T-helper 1 cell treated with Interleukin-12 subunit alpha and Interleukin-12 subunit beta and Interleukin-4 antibody, amounts not matched to agents 30 μg/mL and 1 μg/mL, for 36 hours (primary cell): Measurements from ENCODE around the gene HSP90AB1.
A peak's percentile ranks its signal among the peaks of the same experiment; 100 is the strongest.

Experiments
- H3K27ac Mint-ChIP-seq: one replicate; pipeline ENCODE4 v1.8.0; 2021; ENCODE audit warnings: mild to moderate bottlenecking, mixed read lengths
- H3K27me3 Mint-ChIP-seq: one replicate; pipeline ENCODE4 v1.8.0; 2021; ENCODE audit warnings: low read depth, mixed read lengths
- H3K36me3 Mint-ChIP-seq: one replicate; pipeline ENCODE4 v1.8.0; 2021; ENCODE audit warnings: low read depth, mixed read lengths
- H3K4me1 Mint-ChIP-seq: one replicate; pipeline ENCODE4 v1.8.0; 2021; ENCODE audit warnings: low read depth, mixed read lengths
- H3K4me3 Mint-ChIP-seq: one replicate; pipeline ENCODE4 v1.8.0; 2021; ENCODE audit warnings: mild to moderate bottlenecking, moderate library complexity, mixed read lengths
- H3K9me3 Mint-ChIP-seq: one replicate; pipeline ENCODE4 v1.8.0; 2021; ENCODE audit warnings: mixed read lengths

Gene HSP90AB1

DNA sequence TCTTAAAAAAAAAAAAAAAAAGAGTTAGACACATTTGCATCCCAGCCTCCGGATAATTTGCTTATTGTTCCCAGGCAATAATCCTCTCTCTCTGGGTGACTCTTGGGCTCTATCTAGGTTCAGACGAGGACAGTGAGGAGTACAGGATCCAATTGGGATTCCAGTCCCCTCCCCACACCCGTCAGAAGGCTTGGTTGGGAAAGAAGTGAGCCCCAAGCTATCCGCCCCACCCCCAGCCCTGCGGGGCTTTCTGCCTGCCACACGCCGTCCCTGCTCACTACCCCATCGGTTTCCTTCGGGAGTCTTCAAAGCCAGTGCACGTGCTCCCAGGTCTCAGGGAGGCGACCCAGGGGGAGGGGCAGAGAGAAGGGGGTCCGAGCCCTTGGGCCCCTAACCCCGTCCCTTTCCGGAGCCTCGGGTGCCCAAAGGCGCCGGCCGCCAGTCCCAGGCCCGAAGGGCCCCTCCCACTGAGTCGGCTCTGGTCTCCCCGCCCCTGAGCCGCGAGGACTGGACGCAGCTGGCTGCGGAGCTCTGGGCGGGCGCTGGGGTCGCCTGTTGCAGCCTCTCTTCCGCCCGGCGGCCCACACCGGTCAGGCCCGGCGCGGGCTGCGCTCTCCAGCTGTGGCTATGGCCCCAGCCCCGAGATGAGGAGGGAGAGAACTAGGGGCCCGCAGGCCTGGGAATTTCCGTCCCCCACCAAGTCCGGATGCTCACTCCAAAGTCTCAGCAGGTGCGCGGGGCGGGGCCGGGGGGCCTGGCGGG is 27.7 kb upstream of the HSP90AB1 start:
- Mint-ChIP-seq H3K4me1 (peaks cover 20% of the 10 kb centered on the region), H3K4me3 (peak overlapping the region; percentile 50), H3K9me3 (no peaks in the 10 kb centered on the region), H3K27ac (no peak overlapping the region), H3K36me3 (no peaks in the 10 kb centered on the region), H3K27me3 (peaks cover 14% of the 10 kb centered on the region)

DNA sequence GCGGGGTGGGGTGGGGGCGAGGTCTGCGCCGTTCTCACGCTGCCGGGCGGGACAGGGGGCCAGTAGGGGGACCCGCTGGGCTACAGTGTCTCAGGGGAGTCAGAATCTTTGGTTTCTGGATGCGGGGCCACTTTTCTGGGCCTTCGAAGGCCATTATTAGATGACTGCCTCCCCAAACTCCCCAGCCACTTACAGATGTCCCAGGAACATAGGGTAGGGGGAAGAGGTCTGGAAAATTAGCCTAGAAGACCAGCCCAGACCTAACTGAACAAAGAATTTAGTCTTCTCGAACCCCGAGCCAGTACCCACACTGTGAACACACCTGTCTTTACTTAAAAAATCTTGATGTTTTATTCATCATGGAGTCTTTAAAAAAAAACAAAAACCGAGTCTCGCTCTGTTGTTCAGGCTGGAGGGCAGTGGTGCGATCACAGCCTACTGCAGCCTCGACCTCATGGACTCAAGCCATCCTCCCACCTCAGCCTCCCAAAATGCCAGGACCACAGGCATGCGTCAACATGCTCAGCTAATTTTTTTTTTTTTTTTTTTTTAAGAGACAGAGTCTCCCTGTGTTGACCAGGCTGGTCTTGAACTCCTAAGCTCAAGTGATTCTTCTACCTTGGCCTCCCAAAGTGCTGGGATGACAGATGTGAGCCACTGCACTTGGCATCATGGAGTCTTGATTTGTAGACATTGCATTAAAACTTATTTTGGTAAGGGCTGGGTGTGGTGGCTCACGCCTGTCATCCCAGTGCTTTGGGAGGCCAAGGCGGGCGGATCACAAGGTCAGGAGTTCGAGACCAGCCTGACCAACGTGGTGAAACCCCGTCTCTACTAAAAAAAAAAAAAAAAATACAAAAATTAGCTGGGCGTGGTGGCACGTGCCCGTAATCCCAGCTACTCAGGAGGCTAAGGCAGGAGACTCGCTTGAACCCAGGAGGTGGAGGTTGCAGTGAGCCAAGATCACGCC is 26.8 kb upstream of the HSP90AB1 start:
- Mint-ChIP-seq H3K4me1 (peaks cover 27% of the 10 kb centered on the region), H3K27me3 (peaks cover 13% of the 10 kb centered on the region), H3K9me3 (no peaks in the 10 kb centered on the region), H3K27ac (no peak overlapping the region), H3K4me3 (peak overlapping the region; percentile 50), H3K36me3 (no peaks in the 10 kb centered on the region)

GRCh38 chr6:44220913-44221290 is 26.0 kb upstream of the HSP90AB1 start:
- Mint-ChIP-seq H3K9me3 (no peaks in the 10 kb centered on the region), H3K4me1 (peaks cover 27% of the 10 kb centered on the region), H3K27me3 (peaks cover 13% of the 10 kb centered on the region), H3K27ac (peak overlapping the region; percentile 72), H3K36me3 (no peaks in the 10 kb centered on the region), H3K4me3 (peak overlapping the region; percentile 45)

DNA sequence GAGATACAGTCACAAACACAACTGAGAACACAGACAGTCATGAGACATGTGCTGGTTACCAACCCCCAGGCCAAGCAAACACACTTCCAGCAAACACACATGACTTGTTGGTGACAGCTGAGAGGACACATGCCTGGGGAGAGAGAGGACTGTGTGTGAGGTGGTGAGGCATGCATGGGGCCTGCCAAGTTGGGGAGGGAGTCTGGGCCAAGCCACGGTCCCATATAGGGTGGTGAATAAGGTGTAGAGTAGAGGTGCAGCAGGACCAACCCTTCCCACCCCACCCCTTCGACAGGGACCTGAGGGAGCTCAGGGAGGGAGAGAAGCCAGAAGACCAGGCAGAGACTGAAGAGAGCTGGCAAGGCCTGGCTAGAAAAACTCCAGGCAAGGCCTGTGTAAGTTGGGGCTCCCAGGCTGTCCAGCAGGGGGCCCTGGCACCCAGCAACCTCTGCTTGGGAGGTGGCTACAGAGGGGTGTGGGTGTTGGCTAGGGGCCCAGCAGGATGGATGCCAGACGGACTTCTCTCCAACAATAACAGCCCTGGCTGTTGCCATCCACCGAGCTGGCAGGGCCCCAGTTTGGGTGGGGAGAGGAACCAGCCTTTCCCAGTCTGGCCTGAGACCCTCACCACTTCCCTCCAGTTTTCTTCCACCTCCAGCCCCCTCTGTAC is 25.5 kb upstream of the HSP90AB1 start:
- Mint-ChIP-seq H3K9me3 (no peaks in the 10 kb centered on the region), H3K4me1 (peaks cover 27% of the 10 kb centered on the region), H3K27ac (peak overlapping the region; percentile 72), H3K27me3 (peaks cover 13% of the 10 kb centered on the region), H3K36me3 (no peaks in the 10 kb centered on the region), H3K4me3 (peak overlapping the region; percentile 45)

DNA sequence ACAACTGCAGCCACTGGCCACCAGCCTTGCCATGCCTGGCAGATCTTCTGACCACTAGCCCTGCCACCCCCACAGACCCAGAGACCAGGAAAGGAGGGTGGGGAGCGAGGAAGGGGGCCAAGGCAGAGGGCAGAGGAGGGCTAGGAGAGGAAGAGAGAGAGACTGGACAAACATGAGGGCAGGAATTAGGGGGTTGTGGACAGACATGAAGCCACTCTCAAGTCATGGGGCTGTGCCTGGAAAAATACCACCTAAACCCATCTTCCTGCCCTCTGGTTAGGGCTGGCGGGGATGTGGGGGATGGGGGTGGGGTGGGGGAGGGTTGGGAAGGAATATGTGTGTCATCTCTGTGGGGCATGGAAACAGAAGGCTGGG is 25.0 kb upstream of the HSP90AB1 start:
- no peak overlapping the region for H3K27ac Mint-ChIP-seq
- no peaks in the 10 kb centered on the region for H3K9me3 Mint-ChIP-seq
- H3K4me1 Mint-ChIP-seq = peaks cover 27% of the 10 kb centered on the region
- H3K27me3 Mint-ChIP-seq = peaks cover 9% of the 10 kb centered on the region
- H3K36me3 Mint-ChIP-seq = no peaks in the 10 kb centered on the region
- H3K4me3 Mint-ChIP-seq = no peak overlapping the region

- Mint-ChIP-seq H3K27me3 (peaks cover 8% of the 10 kb centered on the region), H3K4me3 (peak overlapping the region; percentile 85), H3K4me1 (peaks cover 27% of the 10 kb centered on the region), H3K27ac (peak overlapping the region; percentile 50), H3K9me3 (no peaks in the 10 kb centered on the region), H3K36me3 (no peaks in the 10 kb centered on the region)
Measured at GRCh38 chr6:44222486-44223318, 24.2 kb upstream of the HSP90AB1 start.

DNA sequence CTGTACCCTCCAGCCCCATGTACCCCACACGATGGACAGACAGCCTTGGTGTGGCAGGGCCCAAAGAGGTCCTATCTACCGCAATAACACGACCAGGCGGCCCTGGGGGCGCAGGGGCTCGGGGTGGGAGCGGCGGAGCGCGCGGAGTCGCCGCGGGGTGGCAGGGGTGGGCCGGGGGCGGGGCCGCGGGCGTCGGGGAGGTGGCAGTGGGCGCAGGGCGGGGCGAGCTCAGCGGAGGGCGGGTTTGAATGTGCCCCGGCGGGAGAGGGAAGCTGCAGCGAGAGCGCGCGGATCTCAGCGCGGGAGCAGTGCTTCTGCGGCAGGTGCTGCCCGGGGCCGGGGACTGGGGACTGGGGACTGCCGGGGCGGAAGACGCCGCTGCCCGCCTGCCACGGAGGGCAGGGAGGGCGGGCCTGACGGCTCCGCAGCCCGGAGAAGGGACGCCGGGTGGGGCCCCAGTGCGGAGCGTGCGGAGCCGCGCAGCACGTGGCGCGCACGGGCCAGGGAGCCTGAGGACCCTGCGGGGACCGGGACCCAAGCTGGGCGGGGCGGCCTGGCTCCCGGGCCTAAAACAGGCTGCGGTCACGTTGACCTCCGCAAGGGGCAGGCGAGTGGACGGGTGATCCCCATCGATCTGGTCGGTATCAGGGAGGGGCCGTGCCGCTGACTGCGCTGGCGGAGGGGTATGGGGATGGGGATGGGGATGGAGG is 23.4 kb upstream of the HSP90AB1 start, which contains the start of gene SLC29A1:
SLC29A1 (plus strand) TSS at position 277 of the 710 bp plus-strand sequence. CDS start 3,719 bp downstream, outside the sequence.
- peaks cover 26% of the 10 kb centered on the region for H3K4me1 Mint-ChIP-seq
- no peaks in the 10 kb centered on the region for H3K36me3 Mint-ChIP-seq
- H3K4me3 Mint-ChIP-seq = peak within 1 kb of the TSS; percentile 85
- peaks cover 2% of the 10 kb centered on the region for H3K27me3 Mint-ChIP-seq
- peak within 1 kb of the TSS; percentile 69 for H3K27ac Mint-ChIP-seq
- no peaks in the 10 kb centered on the region for H3K9me3 Mint-ChIP-seq

GRCh38 chr6:44224029-44224964 is 22.6 kb upstream of the HSP90AB1 start:
- no peaks in the 10 kb centered on the region for H3K27me3 Mint-ChIP-seq
- peak overlapping the region; percentile 69 for H3K27ac Mint-ChIP-seq
- no peaks in the 10 kb centered on the region for H3K36me3 Mint-ChIP-seq
- no peaks in the 10 kb centered on the region for H3K9me3 Mint-ChIP-seq
- H3K4me3 Mint-ChIP-seq = peak overlapping the region; percentile 84
- H3K4me1 Mint-ChIP-seq = peaks cover 23% of the 10 kb centered on the region

DNA sequence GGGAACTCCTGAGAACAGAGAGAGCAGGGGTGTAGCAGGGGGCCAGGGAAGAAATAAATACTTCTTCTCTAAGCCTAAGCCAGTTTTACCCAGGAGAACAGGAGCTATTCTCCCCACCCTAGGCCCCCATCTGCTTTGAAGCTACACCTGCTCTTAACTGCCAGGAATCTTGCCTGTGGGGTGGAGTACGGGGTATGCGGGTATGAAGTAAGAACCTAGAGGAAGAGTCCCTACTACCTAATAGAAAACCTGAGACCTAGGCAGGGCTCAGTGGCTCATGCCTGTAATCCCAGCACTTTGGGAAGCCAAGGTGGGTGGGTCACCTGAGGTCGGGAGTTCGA is 22.0 kb upstream of the HSP90AB1 start:
- H3K27me3 Mint-ChIP-seq = no peaks in the 10 kb centered on the region
- no peaks in the 10 kb centered on the region for H3K9me3 Mint-ChIP-seq
- H3K4me1 Mint-ChIP-seq = peaks cover 21% of the 10 kb centered on the region
- no peak overlapping the region for H3K27ac Mint-ChIP-seq
- H3K36me3 Mint-ChIP-seq = no peaks in the 10 kb centered on the region
- no peak overlapping the region for H3K4me3 Mint-ChIP-seq

DNA sequence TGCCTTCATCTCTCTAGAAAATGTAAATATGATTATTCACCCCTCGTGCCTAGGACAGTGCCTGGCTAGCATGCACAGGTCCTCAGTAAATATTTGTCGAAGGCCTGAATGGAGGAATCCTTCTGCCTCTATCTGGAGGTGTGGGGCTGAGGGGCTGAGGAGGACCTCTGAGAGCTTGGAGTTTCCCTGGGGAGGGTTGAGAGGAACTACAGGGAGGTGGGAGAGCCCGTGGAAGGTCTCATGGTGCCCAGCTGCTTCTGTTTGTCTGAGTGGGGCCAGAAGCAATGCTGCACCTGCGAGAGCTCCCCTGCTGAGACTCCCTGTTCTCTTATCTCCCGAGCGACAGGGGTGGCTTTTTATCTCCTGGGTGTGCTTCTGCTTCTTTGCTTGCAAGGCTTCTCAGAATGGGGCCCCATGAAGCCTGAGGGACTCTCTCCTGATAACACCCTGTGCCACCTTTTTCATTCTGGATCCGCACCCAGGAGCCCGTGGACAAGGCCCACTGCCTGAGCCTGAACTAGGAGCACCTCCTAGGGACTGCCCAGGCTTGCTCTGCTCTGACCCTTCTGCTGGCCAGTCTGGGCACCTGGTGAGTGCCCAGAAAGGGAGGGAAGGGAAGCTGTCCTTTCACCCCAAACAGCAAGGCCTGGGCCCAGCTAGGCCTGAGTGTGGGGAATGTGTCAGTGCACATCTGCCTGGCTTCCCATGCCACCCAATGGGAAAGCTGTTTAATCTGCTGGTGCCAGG is 21.1 kb upstream of the HSP90AB1 start:
- Mint-ChIP-seq H3K4me1 (peaks cover 19% of the 10 kb centered on the region), H3K36me3 (no peaks in the 10 kb centered on the region), H3K9me3 (no peaks in the 10 kb centered on the region), H3K4me3 (no peak overlapping the region), H3K27me3 (no peaks in the 10 kb centered on the region), H3K27ac (peak overlapping the region; percentile 52)

- Mint-ChIP-seq H3K27ac (peak overlapping the region; percentile 52), H3K4me1 (peaks cover 19% of the 10 kb centered on the region), H3K9me3 (no peaks in the 10 kb centered on the region), H3K4me3 (no peak overlapping the region), H3K36me3 (no peaks in the 10 kb centered on the region), H3K27me3 (no peaks in the 10 kb centered on the region)
Measured at GRCh38 chr6:44226368-44227147, 20.3 kb upstream of the HSP90AB1 start.
